K562 (cell line): ENCODE measurements around the gene FRG1. TPM values are rescaled to one million over a fixed set of nuclear protein-coding genes. Genes with fewer than 3 reads are reported as not detected.
"Not testable (repeated sequence)": the region's sequence is repeated elsewhere in the genome, so short reads cannot be mapped to it uniquely, and the experiment has no call there.

Experiments used
- ATAC-seq: fragments of 200-7000 bp; cut with Tn5 transposase; 3 replicates; pipeline ENCODE4 v1.9.1; 2020; ENCODE audit warnings: moderate library complexity
- BruUV-seq: library from RNA; stranded (reverse); fragments of 400-500 nt; replicated peaks from 2 replicates; lab custom pipeline; 2021; lab: Mats Ljungman, UMichigan
- CTCF ChIA-PET: fragments of 300-600 bp; formaldehyde crosslinking; extraction: SDS; loops from one replicate; lab custom pipeline; 2021; ENCODE audit warnings: low intra/inter-chr PET ratio; lab: Yijun Ruan, JAX
- POLR2A ChIA-PET: fragments of 300-600, 350-650 bp; sonication (Branson Sonifier 250); formaldehyde crosslinking; extraction: SDS; loops from one replicate; lab custom pipeline; 2021; ENCODE audit warnings: antibody characterized with exemption, inconsistent platforms; lab: Yijun Ruan, JAX
- DNase-seq, 4 experiments: peaks; one replicate each; pipeline versions ENCODE4 v3.0.0 to v3.0.0-alpha.2; 2011 to 2018; ENCODE audit warnings: low spot score in 3 of 4, mixed read lengths in 3 of 4; ENCODE audit errors: extremely low read depth in 1 of 4
- FAIRE-seq: peaks from 2 replicates; lab custom pipeline; 2011; peaks lifted over from hg19 to GRCh38; lab: Jason Lieb, UNC
- H2AFZ ChIP-seq: 2 replicates; pipeline ENCODE4 v1.6.0; 2011; ENCODE audit warnings: low read depth, low read length, control low read depth, inconsistent platforms
- H3K27ac ChIP-seq: fragments of 200-600 bp; 3 replicates; pipeline ENCODE4 v1.8.0; 2011; ENCODE audit warnings: low read depth, mild to moderate bottlenecking, control low read depth, inconsistent platforms, low read length, moderate library complexity, mixed read lengths; ENCODE audit errors: extremely low read depth
- H3K27me3 ChIP-seq, 2 experiments: fragments of 300-600 bp in 1 of 2; 2 replicates in 1 of 2; 3 replicates in 1 of 2; pipeline versions ENCODE4 v1.6.0 to v1.8.0; 2011; ENCODE audit warnings: inconsistent platforms in 2 of 2, low read length in 2 of 2, mild to moderate bottlenecking in 1 of 2, mixed read lengths in 1 of 2, moderate library complexity in 1 of 2; ENCODE audit not compliant: control insufficient read depth in 2 of 2, insufficient read depth in 2 of 2
- H3K36me3 ChIP-seq: fragments of 300-600 bp; 3 replicates; pipeline ENCODE4 v1.8.0; 2011; ENCODE audit warnings: mild to moderate bottlenecking, low read length, inconsistent platforms; ENCODE audit not compliant: control insufficient read depth, insufficient read depth
- H3K4me1 ChIP-seq, 2 experiments: fragments of 200-600 bp in 1 of 2; replicated peaks in 1 of 2; 2 replicates in 1 of 2; 3 replicates in 1 of 2; pipeline versions ENCODE4 v1.5.1 to v1.8.0; 2011; ENCODE audit warnings: inconsistent platforms in 2 of 2, low read length in 2 of 2, mild to moderate bottlenecking in 1 of 2, mixed read lengths in 1 of 2, moderate library complexity in 1 of 2; ENCODE audit not compliant: control insufficient read depth in 2 of 2, insufficient read depth in 2 of 2
- H3K4me2 ChIP-seq: 2 replicates; pipeline ENCODE4 v1.6.1; 2011; ENCODE audit warnings: low read length, control low read depth, inconsistent platforms, mixed read lengths; ENCODE audit not compliant: insufficient read depth
- H3K4me3 ChIP-seq: fragments of 200-600 bp; sonication (generic), shearing (Covaris generic); 2 replicates; pipeline ENCODE4 v1.5.1; 2016; ENCODE audit warnings: control low read depth, inconsistent platforms
- H3K79me2 ChIP-seq: fragments of 200-600 bp; 3 replicates; pipeline ENCODE4 v1.8.0; 2011; ENCODE audit warnings: low read length, inconsistent platforms; ENCODE audit not compliant: control insufficient read depth, insufficient read depth
- H3K9ac ChIP-seq, 2 experiments: 2 replicates each; pipeline versions ENCODE4 v1.6.0 to v1.6.1; 2011; ENCODE audit warnings: low read depth in 2 of 2, low read length in 2 of 2, control low read depth in 1 of 2, inconsistent platforms in 1 of 2, mild to moderate bottlenecking in 1 of 2, mixed read lengths in 1 of 2; ENCODE audit not compliant: insufficient read depth in 1 of 2
- H3K9me1 ChIP-seq: one replicate; pipeline ENCODE4 v1.6.0; 2011; ENCODE audit warnings: inconsistent platforms, mild to moderate bottlenecking, low read length, moderate library complexity; ENCODE audit not compliant: control insufficient read depth, insufficient read depth
- H3K9me3 ChIP-seq: replicated peaks from 2 replicates; pipeline ENCODE4 v1.5.1; 2011; ENCODE audit warnings: low read depth, low read length, inconsistent platforms; ENCODE audit not compliant: control insufficient read depth, insufficient read depth
- H4K20me1 ChIP-seq: replicated peaks from 2 replicates; pipeline ENCODE4 v1.6.1; 2011; ENCODE audit warnings: low read length, inconsistent platforms, mixed read lengths; ENCODE audit not compliant: control insufficient read depth, insufficient read depth
- NFIC ChIP-seq: fragments of 450-650 bp; IDR thresholded peaks from 2 replicates; pipeline ENCODE4 v1.6.1; 2017; ENCODE audit warnings: mild to moderate bottlenecking, inconsistent platforms
- POU5F1 ChIP-seq: fragments of 150-350 bp; IDR thresholded peaks from 2 replicates; pipeline ENCODE4 v1.6.1; 2014; ENCODE audit warnings: borderline replicate concordance, low read length, low read depth, mild to moderate bottlenecking; ENCODE audit not compliant: partially characterized antibody
- PRPF4 ChIP-seq: fragments of 200-400 bp; formaldehyde crosslinking; IDR thresholded peaks from one replicate; pipeline ENCODE4 v1.6.1; 2017; ENCODE audit warnings: low read length, low read depth, mild to moderate bottlenecking; ENCODE audit not compliant: insufficient read depth, poor library complexity, severe bottlenecking
- WGBS: fragments of 100-300 bp; shearing (Covaris generic); methylation state at CpG from one replicate; pipeline ENCODE4 v1.1.6; 2016; ENCODE audit warnings: low coverage, mixed read lengths; ENCODE audit not compliant: insufficient coverage; ENCODE audit errors: missing lambda C conversion rate; 5-methylcytosine and 5-hydroxymethylcytosine counted together
- in situ Hi-C: fragments of 300-500 bp; cut with MboI; formaldehyde crosslinking; loops from 4 replicates; pipeline ENCODE4 v1.15.0; 2018; ENCODE audit warnings: inconsistent platforms, mixed read lengths
- intact Hi-C: fragments of 100-400 bp; cut with micrococcal nuclease; formaldehyde crosslinking; loops from 2 replicates; pipeline ENCODE4 v1.14.2; 2022
- polyA plus RNA-seq, 8 experiments: library from polyadenylated mRNA; depleted of rRNA in 4 of 8; stranded (reverse) in 5 of 8; unstranded in 3 of 8; fragments of >200 nt; fragmentation: Nextera tagmentation in 2 of 8; fragmentation: Illumina TruSeq in 1 of 8; extraction: Ambion mirVana in 2 of 8; extraction: Trizol in 1 of 8; gene quantifications; 2 replicates each; pipeline versions ENCODE4 v1.2.1 to v1.2.3, GENCODE V29; 2011 to 2014; ENCODE audit warnings: inconsistent platforms in 1 of 8, missing spikeins in 1 of 8
- total RNA-seq, 7 experiments: library from RNA; depleted of rRNA in 6 of 7; stranded (reverse); fragments of >200 nt in 6 of 7; fragmentation: Illumina TruSeq in 2 of 7; extraction: Trizol in 2 of 7; gene quantifications; 2 replicates each; pipeline versions ENCODE4 v1.2.1 to v1.2.3, GENCODE V29; 2011 to 2021; ENCODE audit warnings: low replicate concordance in 1 of 7
- TF ChIP-seq, protein P1 (sequence below): IDR thresholded peaks from 2 replicates; pipeline ENCODE4 v1.6.1; 2016; ENCODE audit warnings: missing genetic modification characterization, missing compliant biosample characterization

Gene FRG1
- total and polyA plus RNA-seq, 9 of the 15 experiments (the other 6 are each of a cell fraction or from before 2014, with no cell fraction given): 36.4 to 203 (median 112) TPM

DNA sequence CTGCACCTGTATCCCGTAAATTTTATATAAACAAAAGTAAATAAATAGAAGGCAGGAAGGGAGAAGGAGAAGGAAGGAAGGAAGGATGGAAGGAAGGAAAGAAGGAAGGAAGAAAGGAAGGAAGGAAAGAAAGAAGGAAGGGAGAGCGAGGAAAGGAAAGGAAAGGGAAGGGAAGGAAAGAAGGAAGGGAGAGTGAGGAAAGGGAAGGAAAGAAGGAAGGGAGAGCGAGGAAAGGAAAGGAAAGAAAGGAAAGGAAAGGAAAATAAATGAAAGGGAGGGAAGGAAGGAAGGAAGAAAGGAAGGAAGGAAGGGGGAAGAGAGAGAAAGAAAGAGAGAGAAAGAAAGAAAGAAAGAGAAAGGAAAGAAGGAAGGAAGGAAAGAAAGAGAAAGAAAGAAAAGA, 43.0 kb upstream of the FRG1 start:
- intact Hi-C loops (no loop called here), in situ Hi-C loops (no loop called here)
- ATAC-seq (no peak), FAIRE-seq (no peak), DNase-seq (no peak)
- Histone ChIP-seq H2AFZ (no peak overlapping the region), H3K79me2 (no peaks in the 10 kb centered on the region), H3K4me1 (no peaks in the 10 kb centered on the region), H3K9me3 (no peaks in the 10 kb centered on the region), H4K20me1 (no peaks in the 10 kb centered on the region), H3K4me3 (no peak overlapping the region), H3K9ac (no peak overlapping the region), H3K9me1 (no peaks in the 10 kb centered on the region), H3K4me2 (no peak overlapping the region), H3K27me3 (no peaks in the 10 kb centered on the region), H3K36me3 (no peaks in the 10 kb centered on the region), H3K27ac (no peak overlapping the region)
- 0% methylated on average over 3 of the region's 3 CpGs for WGBS
- BruUV-seq: no TSS peak
- ChIA-PET POLR2A (no interaction called here), CTCF (no interaction called here)
- TF ChIP-seq NFIC: no peak
- no peak for TF ChIP-seq PRPF4
- TF ChIP-seq, protein P1, sequence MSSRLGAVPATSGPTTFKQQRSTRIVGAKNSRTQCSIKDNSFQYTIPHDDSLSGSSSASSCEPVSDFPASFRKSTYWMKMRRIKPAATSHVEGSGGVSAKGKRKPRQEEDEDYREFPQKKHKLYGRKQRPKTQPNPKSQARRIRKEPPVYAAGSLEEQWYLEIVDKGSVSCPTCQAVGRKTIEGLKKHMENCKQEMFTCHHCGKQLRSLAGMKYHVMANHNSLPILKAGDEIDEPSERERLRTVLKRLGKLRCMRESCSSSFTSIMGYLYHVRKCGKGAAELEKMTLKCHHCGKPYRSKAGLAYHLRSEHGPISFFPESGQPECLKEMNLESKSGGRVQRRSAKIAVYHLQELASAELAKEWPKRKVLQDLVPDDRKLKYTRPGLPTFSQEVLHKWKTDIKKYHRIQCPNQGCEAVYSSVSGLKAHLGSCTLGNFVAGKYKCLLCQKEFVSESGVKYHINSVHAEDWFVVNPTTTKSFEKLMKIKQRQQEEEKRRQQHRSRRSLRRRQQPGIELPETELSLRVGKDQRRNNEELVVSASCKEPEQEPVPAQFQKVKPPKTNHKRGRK (tag): peak; percentile 87
- no peak for TF ChIP-seq POU5F1

DNA sequence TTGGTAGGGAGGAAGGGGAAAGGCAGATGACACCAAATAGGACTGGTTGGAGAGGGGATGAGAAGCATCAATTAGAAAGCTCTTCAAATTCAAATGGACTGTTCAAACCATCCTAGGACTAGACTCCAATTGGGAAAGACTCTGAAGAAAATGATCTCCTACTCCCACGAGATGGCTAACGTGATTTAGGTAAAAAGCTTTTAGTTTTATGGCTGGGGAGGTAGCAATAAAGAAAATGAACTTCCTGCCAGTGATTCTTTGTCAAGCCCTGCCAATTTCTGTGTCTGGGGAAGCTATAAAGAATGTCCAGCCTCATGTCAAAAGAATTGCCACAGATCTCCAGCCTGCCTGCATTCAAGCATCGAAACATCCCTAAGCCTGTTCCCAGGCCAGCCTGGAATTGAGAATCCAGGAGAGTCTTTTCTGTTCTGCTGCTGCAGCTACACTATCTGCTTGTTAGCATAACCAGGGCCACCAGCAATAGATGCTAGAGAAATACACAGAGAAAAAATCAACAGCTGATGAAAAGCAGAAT, 41.1 kb upstream of the FRG1 start:
- H3K9me3 ChIP-seq, DNase-seq, ATAC-seq, H3K27ac ChIP-seq, H3K4me3 ChIP-seq, FAIRE-seq, H3K27me3 ChIP-seq, CTCF ChIA-PET, POLR2A ChIA-PET, H3K4me1 ChIP-seq, H3K4me2 ChIP-seq, BruUV-seq, H4K20me1 ChIP-seq, in situ Hi-C loops, intact Hi-C loops, H3K79me2 ChIP-seq, H2AFZ ChIP-seq, H3K36me3 ChIP-seq, H3K9me1 ChIP-seq, H3K9ac ChIP-seq: not testable (repeated sequence)
- WGBS: 3% methylated on average over 3 of the region's 3 CpGs
